Tongue (tissue), 2 donors: ENCODE data around the gene MIPEP. TPM values are rescaled to one million over a fixed set of nuclear protein-coding genes. Genes with fewer than 3 reads are reported as not detected.

Source experiments
- small RNA-seq: library from RNA; depleted of rRNA; stranded (forward); fragments of <200 nt; gene quantifications from one replicate; pipeline ENCODE3, GENCODE V24; 2014; ENCODE audit warnings: low replicate concordance
- total RNA-seq: library from RNA; depleted of rRNA; stranded (reverse); fragments of >200 nt; gene quantifications from one replicate; pipeline ENCODE4 v1.2.3, GENCODE V29; 2014

MIPEP gene
- total RNA-seq, 1 donor from 2014 or later: 23.7 TPM

Small RNA genes lying within 50 kb of the gene (small RNA-seq; reads per million reads assigned to genes)
- gene MTCO3P2: not detected

Other genes with a start within 250 kb of the MIPEP start
- not detected for gene C1QTNF9B, start 8.1 kb upstream of the MIPEP start, total RNA-seq